HG03135 (cell line): Measurements from ENCODE around the gene NAP1L5.
A peak's percentile ranks its signal among the peaks of the same experiment; 100 is the strongest.

Experiments used
- ATAC-seq: cut with Tn5 transposase; IDR thresholded peaks from one replicate; pipeline ENCODE4 v1.9.1; 2021; ENCODE audit warnings: mild to moderate bottlenecking, moderate library complexity; ENCODE audit not compliant: unreplicated experiment

The NAP1L5 gene

GRCh38 chr4:88722828-88723227, 25.2 kb upstream of the NAP1L5 start:
- ATAC-seq = no peak

GRCh38 chr4:88722276-88722780, 24.7 kb upstream of the NAP1L5 start:
- no peak for ATAC-seq

- no peak for ATAC-seq
These were observed 23.1 kb upstream of the NAP1L5 start for GRCh38 chr4:88720451-88721428.

- no peak for ATAC-seq
These were observed 21.8 kb upstream of the NAP1L5 start for GRCh38 chr4:88719381-88719780.

GRCh38 chr4:88718098-88718497, 20.5 kb upstream of the NAP1L5 start:
- no peak for ATAC-seq

- no peak for ATAC-seq
These were observed 16.2 kb upstream of the NAP1L5 start for GRCh38 chr4:88713782-88714181.

GRCh38 chr4:88709989-88710388, 12.4 kb upstream of the NAP1L5 start:
- no peak for ATAC-seq

GRCh38 chr4:88706574-88706973, 8.9 kb upstream of the NAP1L5 start:
- ATAC-seq = no peak

- no peak for ATAC-seq
These were observed 8.3 kb upstream of the NAP1L5 start for GRCh38 chr4:88705805-88706492.

- ATAC-seq = no peak
These were observed 7.6 kb upstream of the NAP1L5 start for GRCh38 chr4:88705223-88705622.

- ATAC-seq = no peak
These were observed 5.2 kb upstream of the NAP1L5 start for GRCh38 chr4:88702782-88703181.

GRCh38 chr4:88698519-88698918, 890 bp upstream of the NAP1L5 start:
- ATAC-seq = no peak

- no peak for ATAC-seq
These were observed 488 bp downstream of the NAP1L5 start for GRCh38 chr4:88697141-88697540.

- ATAC-seq = no peak
These were observed 999 bp downstream of the NAP1L5 start for GRCh38 chr4:88696630-88697029.

GRCh38 chr4:88693792-88694191, 3.8 kb downstream of the NAP1L5 start:
- ATAC-seq = no peak

GRCh38 chr4:88690355-88690754, 7.3 kb downstream of the NAP1L5 start:
- no peak for ATAC-seq

- ATAC-seq = no peak
These were observed 16.4 kb downstream of the NAP1L5 start for GRCh38 chr4:88681209-88681608.

- ATAC-seq = no peak
These were observed 22.1 kb downstream of the NAP1L5 start for GRCh38 chr4:88675543-88675942.

- no peak for ATAC-seq
These were observed 22.6 kb downstream of the NAP1L5 start for GRCh38 chr4:88674979-88675378.

- ATAC-seq = no peak
These were observed 23.1 kb downstream of the NAP1L5 start for GRCh38 chr4:88674565-88674964.

GRCh38 chr4:88673886-88674285, 23.7 kb downstream of the NAP1L5 start:
- no peak for ATAC-seq

GRCh38 chr4:88672987-88673386, 24.6 kb downstream of the NAP1L5 start:
- ATAC-seq = peak; percentile 65
